ENCODE measurements around the gene KNCN.

KNCN gene

DNA sequence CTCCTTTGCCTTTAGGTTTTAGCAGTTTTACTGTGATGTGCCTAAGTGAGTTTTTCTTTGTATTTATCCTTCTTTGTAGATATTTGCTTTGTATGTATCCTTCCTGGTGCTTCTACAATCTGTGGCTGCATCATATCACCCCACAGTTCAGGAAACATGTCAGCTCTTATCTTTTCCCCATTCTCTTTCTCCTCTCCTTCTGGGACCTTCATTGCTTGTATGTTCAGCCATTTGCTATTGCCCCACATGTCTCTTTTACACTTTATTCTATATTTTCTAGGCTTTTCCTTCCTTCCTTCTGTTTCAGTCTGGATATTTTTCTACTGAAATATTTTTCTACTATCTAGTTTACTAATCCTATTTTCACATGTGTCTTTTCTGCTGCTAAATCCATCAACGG lies 14.9 kb downstream of the KNCN start:
- TF ChIP-seq, protein P1, sequence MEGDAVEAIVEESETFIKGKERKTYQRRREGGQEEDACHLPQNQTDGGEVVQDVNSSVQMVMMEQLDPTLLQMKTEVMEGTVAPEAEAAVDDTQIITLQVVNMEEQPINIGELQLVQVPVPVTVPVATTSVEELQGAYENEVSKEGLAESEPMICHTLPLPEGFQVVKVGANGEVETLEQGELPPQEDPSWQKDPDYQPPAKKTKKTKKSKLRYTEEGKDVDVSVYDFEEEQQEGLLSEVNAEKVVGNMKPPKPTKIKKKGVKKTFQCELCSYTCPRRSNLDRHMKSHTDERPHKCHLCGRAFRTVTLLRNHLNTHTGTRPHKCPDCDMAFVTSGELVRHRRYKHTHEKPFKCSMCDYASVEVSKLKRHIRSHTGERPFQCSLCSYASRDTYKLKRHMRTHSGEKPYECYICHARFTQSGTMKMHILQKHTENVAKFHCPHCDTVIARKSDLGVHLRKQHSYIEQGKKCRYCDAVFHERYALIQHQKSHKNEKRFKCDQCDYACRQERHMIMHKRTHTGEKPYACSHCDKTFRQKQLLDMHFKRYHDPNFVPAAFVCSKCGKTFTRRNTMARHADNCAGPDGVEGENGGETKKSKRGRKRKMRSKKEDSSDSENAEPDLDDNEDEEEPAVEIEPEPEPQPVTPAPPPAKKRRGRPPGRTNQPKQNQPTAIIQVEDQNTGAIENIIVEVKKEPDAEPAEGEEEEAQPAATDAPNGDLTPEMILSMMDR (IDR thresholded peaks at IDR 0.05) = no peak
- DNase-seq (ENCODE audit: low spot score) = no peak
- H3K27ac ChIP-seq = no peak overlapping the region
- no peak overlapping the region for H3K4me3 ChIP-seq

- no peak overlapping the region for H3K4me3 ChIP-seq
- no peak for DNase-seq (ENCODE audit: low spot score)
Measured at GRCh38 chr1:46535063-46535462, 16.4 kb downstream of the KNCN start.

DNA sequence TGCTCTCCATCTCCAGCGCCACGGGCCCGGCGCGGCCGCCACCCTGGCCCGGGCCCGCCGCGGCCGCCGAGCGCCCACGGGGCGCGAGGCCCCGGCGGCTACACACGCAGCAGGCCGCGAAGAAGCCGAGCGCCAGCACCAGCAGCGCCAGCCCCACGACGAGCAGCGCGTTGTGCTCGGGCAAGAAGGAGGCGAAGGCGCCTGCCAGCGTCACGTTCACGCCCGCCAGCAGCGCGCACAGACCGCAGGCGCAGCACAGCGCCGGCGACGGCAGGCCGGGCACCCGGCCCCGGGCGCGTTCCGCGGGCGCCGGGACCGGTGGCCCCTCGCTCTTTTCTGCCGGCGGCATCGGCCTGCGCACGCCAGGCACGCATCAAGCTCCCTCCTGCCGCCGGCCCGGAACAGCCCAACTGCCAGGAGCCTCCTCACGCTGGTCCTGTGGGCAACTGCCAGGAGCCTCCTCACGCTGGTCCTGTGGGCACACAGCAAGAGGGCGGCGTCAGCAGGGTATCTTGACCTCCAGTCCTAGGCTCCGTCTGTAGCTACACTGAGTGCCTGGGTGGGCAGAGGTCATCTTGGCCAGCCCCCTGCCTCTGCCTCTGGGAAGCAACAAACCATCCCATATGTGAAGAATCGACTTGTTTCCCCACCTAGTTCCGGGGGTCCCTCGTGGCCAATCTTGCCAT lies 18.1 kb downstream of the KNCN start:
- TF ChIP-seq, protein P1 (IDR thresholded peaks at IDR 0.05) = no peak
- no peak for DNase-seq (ENCODE audit: low spot score)
- Histone ChIP-seq H3K27ac (peak overlapping the region; percentile 70 to 71), H3K4me3 (peak overlapping the region; percentile 65)

More at GRCh38 chr1:46535063-46535462, 16.4 kb downstream of the KNCN start:
- TF ChIP-seq, protein P1 (IDR thresholded peaks at IDR 0.05) = no peak
- no peak overlapping the region for H3K27ac ChIP-seq

DNA sequence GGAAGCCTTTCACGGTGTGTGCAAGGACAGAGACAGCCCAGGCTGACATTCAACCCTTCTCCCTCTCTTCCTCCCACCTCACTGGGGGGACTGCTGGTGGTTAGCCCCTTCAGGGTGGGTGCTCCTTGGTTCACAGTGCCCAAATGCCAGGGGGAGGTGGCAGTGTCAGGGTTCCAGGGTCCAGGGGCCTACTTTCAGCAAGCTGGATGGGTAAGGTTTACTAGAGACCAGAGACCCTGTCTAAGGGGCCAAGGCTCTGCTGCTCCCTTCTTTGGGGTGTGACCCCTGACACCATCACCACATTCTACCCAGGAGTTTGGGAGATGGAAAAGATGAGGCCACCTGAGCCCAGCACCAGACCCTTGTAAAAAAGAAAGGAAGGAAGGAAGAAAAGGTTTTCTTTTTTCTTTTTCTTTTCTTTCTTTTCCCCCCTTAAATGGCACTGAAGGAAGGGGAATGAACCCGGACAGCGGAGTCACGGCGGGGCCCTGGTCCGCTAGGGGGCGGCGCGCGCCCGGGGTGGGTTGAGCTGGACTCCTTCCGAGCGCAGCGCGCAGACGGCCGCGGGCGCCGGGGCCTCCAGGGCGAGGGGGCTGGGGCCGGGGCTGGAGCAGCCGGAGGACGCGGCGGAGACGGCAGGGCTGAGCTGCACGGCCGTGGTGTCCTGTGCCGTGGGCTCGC lies 18.8 kb downstream of the KNCN start:
- Histone ChIP-seq H3K4me3 (peak overlapping the region; percentile 65), H3K27ac (peak overlapping the region; percentile 70 to 71)
- no peak for DNase-seq (ENCODE audit: low spot score)

DNA sequence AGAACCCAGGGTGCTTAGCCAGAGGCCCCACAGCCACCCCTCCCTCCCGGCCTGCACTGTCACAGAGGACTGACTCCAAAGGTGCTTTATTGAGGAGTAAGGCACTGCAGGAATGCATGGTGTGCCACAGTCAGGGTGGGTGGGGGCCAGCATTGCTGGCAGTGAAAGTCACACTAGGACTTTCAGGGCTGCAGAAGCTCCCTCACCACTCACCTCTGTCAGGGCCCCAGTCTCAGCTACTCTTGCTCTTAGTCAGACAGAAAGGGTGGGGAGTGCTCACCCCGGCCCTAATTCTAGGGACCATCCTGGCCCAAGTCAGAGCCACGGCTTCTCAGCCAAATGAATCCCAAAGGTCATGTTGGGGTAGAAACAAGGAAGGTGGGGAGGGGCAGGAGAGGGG lies 19.4 kb downstream of the KNCN start:
- TF ChIP-seq, protein P1 (IDR thresholded peaks at IDR 0.05) = no peak
- Histone ChIP-seq H3K27ac (no peak overlapping the region), H3K4me3 (no peak overlapping the region)
- DNase-seq (ENCODE audit: low spot score) = no peak

More for the DNA sequence above, 18.8 kb downstream of the KNCN start:
- TF ChIP-seq, protein P1 (IDR thresholded peaks at IDR 0.05) = peak; percentile 60

DNA sequence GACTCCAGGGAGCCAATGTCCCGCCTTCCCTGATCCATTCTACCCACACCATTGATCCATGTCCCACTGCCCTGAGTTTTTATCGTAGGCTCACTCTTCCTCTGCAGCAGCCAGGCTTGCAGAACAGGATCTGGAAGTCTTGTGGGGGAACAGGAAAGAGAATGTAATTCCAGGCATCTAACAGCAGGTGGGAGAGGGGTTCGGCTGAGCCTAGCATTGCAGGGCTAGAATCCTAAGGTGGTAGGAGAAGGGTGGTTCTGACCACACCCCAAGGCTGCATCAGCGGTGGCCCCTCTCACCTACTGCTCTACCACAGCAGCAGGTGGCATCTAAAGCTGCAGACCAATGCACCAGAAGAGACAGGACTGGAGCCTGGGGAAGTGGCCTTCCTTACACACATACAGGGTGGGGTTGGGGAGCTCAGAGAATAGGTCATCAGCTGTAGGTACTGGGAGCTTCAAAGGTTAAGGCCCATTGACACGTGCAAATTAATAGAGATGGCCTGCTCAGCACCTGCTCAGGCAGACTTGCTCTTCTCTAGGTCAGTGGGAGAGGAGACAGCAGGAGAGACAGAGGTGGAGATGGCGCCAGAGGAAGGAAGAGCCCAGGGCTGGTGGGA lies 20.5 kb downstream of the KNCN start:
- TF ChIP-seq, protein P1 (IDR thresholded peaks at IDR 0.05) = no peak
- no peak for DNase-seq (ENCODE audit: low spot score)
- H3K4me3 ChIP-seq = no peak overlapping the region
- no peak overlapping the region for H3K27ac ChIP-seq

Measured in coronary artery (tissue), 2 donors.